Mammary epithelial cell (primary cell): ENCODE results near the gene GARIN5B.

Source experiments
- CTCF ChIP-seq, 2 donors: IDR thresholded peaks in 1 of 2; conservative IDR thresholded peaks in 1 of 2; 2 replicates each; pipeline ENCODE4 v1.5.1; 2011 to 2012; ENCODE audit warnings: inconsistent platforms in 2 of 2, low read length in 2 of 2, mild to moderate bottlenecking in 2 of 2, control low read depth in 1 of 2, low read depth in 1 of 2; ENCODE audit not compliant: insufficient read depth in 1 of 2; ENCODE audit errors: extremely low read depth in 1 of 2
- EZH2 ChIP-seq: IDR thresholded peaks from 2 replicates; pipeline ENCODE4 v1.6.1; 2012; ENCODE audit warnings: low read length, inconsistent platforms, borderline replicate concordance

DNA sequence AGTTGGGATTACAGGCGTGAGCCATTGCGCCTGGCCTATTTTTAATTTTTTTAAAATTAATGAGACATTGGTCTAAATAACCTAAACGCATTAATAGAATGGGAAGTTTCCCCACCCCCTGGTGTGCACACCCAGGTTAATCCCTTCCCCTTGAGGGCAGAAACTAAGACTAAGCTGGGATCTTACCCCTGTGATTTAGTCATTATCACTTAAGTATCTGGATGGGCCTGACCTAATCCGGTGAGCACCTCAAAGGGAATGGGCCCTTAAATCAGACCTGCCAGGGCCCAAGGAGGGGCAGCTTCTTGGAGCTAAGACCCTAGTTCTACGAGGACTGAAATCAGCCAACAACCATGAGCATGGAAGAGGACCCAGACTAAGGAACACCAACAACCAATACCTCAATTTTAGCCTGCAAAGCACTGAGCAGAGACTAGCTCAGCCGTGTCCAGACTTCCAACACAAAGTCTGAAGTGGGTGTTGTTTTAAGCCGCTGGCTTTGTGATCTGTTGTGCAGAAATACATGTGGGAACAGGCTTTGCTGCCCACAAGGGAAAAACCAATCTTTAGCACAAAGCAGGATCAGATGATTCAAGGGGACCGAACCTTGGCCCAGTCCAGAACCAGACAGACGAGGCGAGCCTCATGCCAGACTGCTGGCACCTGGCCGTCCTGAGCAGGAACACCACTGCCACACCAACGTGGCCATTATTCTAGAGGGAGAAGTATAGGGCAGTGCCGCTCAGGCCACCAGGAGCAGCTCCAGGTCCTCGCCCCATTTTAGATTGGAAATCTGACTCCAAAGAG is 37.4 kb upstream of the GARIN5B start:
- TF ChIP-seq CTCF (conservative IDR thresholded peaks at IDR 0.05 in 1 of 2, IDR thresholded peaks at IDR 0.05 in 1 of 2; ENCODE audit: extremely low read depth in 1 of 2, insufficient read depth in 1 of 2, low read depth in 1 of 2, low read length in 2 of 2) (no peak), EZH2 (no peak)
